Natural killer cell (primary cell): ENCODE results near the gene ZFAND3. TPM values are rescaled to one million over a fixed set of nuclear protein-coding genes. Genes with fewer than 3 reads are reported as not detected.

Experiments used
- ATAC-seq, 3 donors: fragments of 150-1000 bp in 2 of 3; fragments of 200-7000 bp in 1 of 3; cut with Tn5 transposase; 1 replicate in 1 of 3; 2 replicates in 2 of 3; pipeline ENCODE4 v1.10.0; 2021; ENCODE audit warnings: mild to moderate bottlenecking in 2 of 3, moderate library complexity in 2 of 3
- DNase-seq, 2 donors: peaks; one replicate each; pipeline versions ENCODE4 v3.0.0 to v3.0.0-alpha.2; 2013 to 2021; ENCODE audit warnings: mixed read lengths in 1 of 2
- H3K27ac ChIP-seq: one replicate; pipeline ENCODE4 v1.5.1; 2013; ENCODE audit warnings: mild to moderate bottlenecking, low read length
- H3K27me3 ChIP-seq: one replicate; pipeline ENCODE4 v1.6.1; 2013; ENCODE audit warnings: low read length; ENCODE audit not compliant: control insufficient read depth, insufficient read depth
- H3K36me3 ChIP-seq: one replicate; pipeline ENCODE4 v1.6.1; 2013; ENCODE audit warnings: low read length; ENCODE audit not compliant: control insufficient read depth, insufficient read depth
- H3K4me1 ChIP-seq: one replicate; pipeline ENCODE4 v1.6.1; 2013; ENCODE audit warnings: low read length; ENCODE audit not compliant: control insufficient read depth, insufficient read depth
- H3K4me3 ChIP-seq: one replicate; pipeline ENCODE4 v1.5.1; 2013; ENCODE audit warnings: low read length
- H3K9me3 ChIP-seq: one replicate; pipeline ENCODE4 v1.6.1; 2013; ENCODE audit warnings: low read length; ENCODE audit not compliant: control insufficient read depth, insufficient read depth
- H3K27ac Mint-ChIP-seq, 2 donors: one replicate each; pipeline ENCODE4 v1.8.0; 2022; ENCODE audit warnings: mild to moderate bottlenecking in 2 of 2, mixed read lengths in 2 of 2, moderate library complexity in 1 of 2
- H3K27me3 Mint-ChIP-seq, 2 donors: one replicate each; pipeline ENCODE4 v1.8.0; 2022; ENCODE audit warnings: low read depth in 2 of 2, mixed read lengths in 2 of 2
- H3K36me3 Mint-ChIP-seq: one replicate; pipeline ENCODE4 v1.8.0; 2022; ENCODE audit warnings: mixed read lengths
- H3K4me1 Mint-ChIP-seq, 2 donors: one replicate each; pipeline ENCODE4 v1.8.0; 2022; ENCODE audit warnings: mixed read lengths in 2 of 2
- H3K4me3 Mint-ChIP-seq: one replicate; pipeline ENCODE4 v1.8.0; 2022; ENCODE audit warnings: mild to moderate bottlenecking, moderate library complexity, mixed read lengths
- H3K9me3 Mint-ChIP-seq, 2 donors: one replicate each; pipeline ENCODE4 v1.8.0; 2022; ENCODE audit warnings: mixed read lengths in 2 of 2
- CTCF ChIP-seq: fragments of 200-600 bp; IDR thresholded peaks from one replicate; pipeline ENCODE4 v1.8.0; 2022; ENCODE audit warnings: antibody characterized with exemption
- WGBS: methylation state at CpG from one replicate; pipeline ENCODE4 v1.1.7; 2013; ENCODE audit warnings: missing lambda C conversion rate; ENCODE audit not compliant: insufficient coverage; 5-methylcytosine and 5-hydroxymethylcytosine counted together
- intact Hi-C: fragments of 100-400 bp; cut with micrococcal nuclease; formaldehyde crosslinking; loops from one replicate; pipeline ENCODE4 v1.14.2; 2022
- total RNA-seq, 4 donors: library from RNA; stranded (reverse); fragments of 120-200 nt in 1 of 4; gene quantifications; one replicate each; pipeline versions ENCODE4 v1.2.3 to v1.2.4, GENCODE V29; 2013 to 2022

ZFAND3 gene
- total RNA-seq, 3 donors from 2014 or later (not counting 1 experiment from before 2014, with no cell fraction given) = 87.7 to 97.4 (median 90.1) TPM

GRCh38 chr6:37848371-37848770 is 28.8 kb downstream of the ZFAND3 start:
- H3K27ac Mint-ChIP-seq = no peak overlapping the region
- no peak overlapping the region for H3K4me3 Mint-ChIP-seq

GRCh38 chr6:37850260-37850659 is 30.7 kb downstream of the ZFAND3 start:
- Mint-ChIP-seq H3K36me3 (no peaks in the 10 kb centered on the region), H3K4me3 (no peak overlapping the region), H3K4me1 (peaks cover 63 to 70% of the 10 kb centered on the region in 2 donors), H3K27ac (peak overlapping the region; percentile 37 to 62), H3K27me3 (no peaks in the 10 kb centered on the region), H3K9me3 (no peaks in the 10 kb centered on the region)
- Histone ChIP-seq H3K27ac (no peak overlapping the region), H3K36me3 (no peaks in the 10 kb centered on the region), H3K4me1 (peaks cover 9% of the 10 kb centered on the region), H3K27me3 (no peaks in the 10 kb centered on the region), H3K4me3 (no peak overlapping the region), H3K9me3 (no peaks in the 10 kb centered on the region)
- no peak for DNase-seq
- WGBS = 70% methylated on average over 3 of the region's 4 CpGs
- intact Hi-C loops = no loop called here
- peak; percentile 44 to 68 (median 67) for ATAC-seq
- no peak for TF ChIP-seq CTCF

More at GRCh38 chr6:37848371-37848770, 28.8 kb downstream of the ZFAND3 start:
- 96% methylated on average over 3 of the region's 4 CpGs for WGBS
- no peaks in the 10 kb centered on the region for H3K27me3 Mint-ChIP-seq
- Histone ChIP-seq H3K9me3 (no peaks in the 10 kb centered on the region), H3K4me3 (no peak overlapping the region), H3K27ac (no peak overlapping the region), H3K36me3 (no peaks in the 10 kb centered on the region), H3K4me1 (peaks cover 24% of the 10 kb centered on the region), H3K27me3 (no peaks in the 10 kb centered on the region)
- H3K36me3 Mint-ChIP-seq = no peaks in the 10 kb centered on the region
- TF ChIP-seq CTCF = no peak
- intact Hi-C loops = no loop called here
- ATAC-seq (no peak), DNase-seq (no peak)
- no peaks in the 10 kb centered on the region for H3K9me3 Mint-ChIP-seq
- H3K4me1 Mint-ChIP-seq = peaks cover 80 to 82% of the 10 kb centered on the region in 2 donors

GRCh38 chr6:37850728-37851285 is 31.3 kb downstream of the ZFAND3 start:
- H3K4me3 Mint-ChIP-seq = no peak overlapping the region
- Histone ChIP-seq H3K27me3 (no peaks in the 10 kb centered on the region), H3K4me1 (peaks cover 9% of the 10 kb centered on the region), H3K27ac (no peak overlapping the region), H3K9me3 (no peaks in the 10 kb centered on the region), H3K36me3 (no peaks in the 10 kb centered on the region), H3K4me3 (no peak overlapping the region)
- DNase-seq = no peak
- H3K27me3 Mint-ChIP-seq = no peaks in the 10 kb centered on the region
- 74% methylated on average over 9 of the region's 9 CpGs for WGBS
- intact Hi-C loops = no loop called here
- peak overlapping the region; percentile 37 to 62 for H3K27ac Mint-ChIP-seq
- no peaks in the 10 kb centered on the region for H3K9me3 Mint-ChIP-seq
- TF ChIP-seq CTCF = no peak
- H3K36me3 Mint-ChIP-seq = no peaks in the 10 kb centered on the region
- peak; percentile 72 to 78 (median 72) for ATAC-seq
- peaks cover 63 to 70% of the 10 kb centered on the region in 2 donors for H3K4me1 Mint-ChIP-seq
